Kidney tubule cell (primary cell): ENCODE data around the gene CMKLR1.

Source experiments
- DNase-seq: peaks from one replicate; pipeline ENCODE4 v3.0.0-alpha.2; 2018; ENCODE audit warnings: low spot score

CMKLR1 gene

DNA sequence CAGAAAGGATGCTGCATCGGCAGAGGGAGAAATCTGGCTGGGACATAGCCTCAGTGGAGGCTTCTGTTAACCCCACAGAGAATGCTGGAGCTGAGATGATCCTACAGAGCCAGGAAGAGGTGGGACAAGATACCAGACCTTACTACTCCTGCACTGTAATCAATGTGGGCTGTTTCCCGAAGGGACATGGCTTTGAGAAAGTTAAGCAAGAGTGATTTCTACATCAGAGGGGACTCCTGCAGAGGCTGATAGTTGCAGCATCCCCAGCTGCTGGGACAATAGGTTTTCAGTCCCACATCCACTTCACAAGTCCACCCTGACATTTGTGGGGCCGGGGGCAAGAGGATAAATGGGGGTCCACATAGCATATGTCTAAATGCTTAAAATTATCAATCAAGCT lies 22.5 kb upstream of the CMKLR1 start:
- DNase-seq, result no peak

DNA sequence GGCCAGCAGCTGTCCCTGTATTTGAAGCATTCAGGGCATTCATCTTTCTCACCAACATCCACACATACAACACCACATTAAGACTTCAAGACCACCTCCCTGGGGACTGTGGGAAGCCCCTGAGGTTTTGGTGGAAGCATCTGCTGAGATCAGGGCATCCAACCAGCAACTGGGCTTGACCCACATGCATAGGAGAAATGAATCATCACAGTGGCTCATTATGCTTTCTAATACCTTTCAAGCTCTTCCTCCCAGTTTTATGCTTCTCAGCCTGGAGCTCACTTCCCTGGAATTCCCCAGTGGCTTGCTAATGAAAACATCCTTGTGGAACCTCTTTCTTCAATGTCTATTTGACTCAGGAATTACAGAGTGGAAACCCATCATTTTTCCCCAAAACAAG lies 21.4 kb upstream of the CMKLR1 start:
- peak; percentile 69 for DNase-seq

GRCh38 chr12:108360057-108360456 lies 20.9 kb upstream of the CMKLR1 start:
- no peak for DNase-seq

- DNase-seq, result no peak
Observed at GRCh38 chr12:108358580-108358965, 19.5 kb upstream of the CMKLR1 start.

GRCh38 chr12:108357834-108358579 lies 18.9 kb upstream of the CMKLR1 start:
- no peak for DNase-seq

DNA sequence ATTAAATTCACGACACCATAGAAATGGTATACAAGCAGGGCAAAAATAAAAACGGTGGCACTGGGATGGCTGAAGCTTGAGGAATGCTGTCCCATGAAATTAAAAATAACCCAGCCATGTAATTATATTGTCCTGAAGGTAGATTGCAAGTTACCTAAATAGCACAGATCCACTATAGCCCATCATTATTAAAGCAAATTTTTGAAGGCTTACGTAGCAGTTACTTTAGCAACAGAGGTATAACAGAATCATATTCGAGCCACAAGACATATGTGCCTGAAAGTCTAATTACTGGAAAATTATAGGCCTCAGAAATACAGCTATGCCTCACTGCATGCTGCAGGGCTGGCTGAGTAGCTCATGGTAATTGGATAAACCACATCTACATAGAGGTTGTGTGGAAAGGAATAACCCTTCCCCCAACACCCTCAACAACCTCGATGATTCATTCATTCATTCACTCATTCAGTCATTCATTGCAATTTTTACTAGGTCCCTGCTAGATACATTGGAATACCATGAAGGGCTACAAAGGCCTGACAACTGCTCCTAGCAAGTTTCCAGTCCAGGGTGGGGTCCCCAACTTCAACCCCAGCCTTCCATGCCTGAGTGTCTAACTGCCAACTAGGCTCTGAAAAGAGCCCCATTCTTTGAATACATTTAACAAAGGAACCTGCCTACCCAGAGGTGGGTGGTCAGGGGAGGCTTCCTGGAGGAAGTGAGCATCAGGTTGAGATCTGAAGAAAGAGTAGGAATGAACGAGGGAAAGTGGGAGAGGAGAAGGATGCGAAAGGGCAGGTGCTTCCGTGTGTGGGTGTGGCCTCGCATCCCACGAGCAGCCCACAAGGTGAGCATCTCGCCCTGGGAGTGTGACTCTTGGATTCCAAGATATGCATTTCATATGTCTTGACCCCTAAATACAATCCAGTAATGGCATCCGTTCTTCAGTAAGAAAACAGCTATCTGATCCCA lies 18.0 kb upstream of the CMKLR1 start:
- no peak for DNase-seq

GRCh38 chr12:108355069-108355468 lies 16.0 kb upstream of the CMKLR1 start:
- DNase-seq, result no peak

DNA sequence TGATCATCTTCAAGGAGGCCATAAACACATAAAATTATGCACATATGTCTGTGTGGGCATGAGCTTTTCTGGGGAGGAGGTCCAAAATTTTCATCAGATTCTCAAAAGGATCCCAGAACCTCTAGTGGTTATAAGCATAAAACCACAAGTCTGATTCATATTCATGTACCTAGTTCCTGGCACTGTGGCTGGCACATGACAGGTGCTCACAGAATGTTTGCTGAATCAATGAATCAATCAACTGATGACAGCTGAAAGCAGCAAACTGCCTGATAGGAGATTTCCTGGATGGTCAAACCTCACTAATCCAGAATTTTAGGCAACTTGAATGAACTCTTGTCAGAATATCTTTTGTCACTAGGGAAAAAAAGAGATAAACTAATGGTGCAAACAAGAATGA lies 13.5 kb upstream of the CMKLR1 start:
- peak; percentile 39 for DNase-seq

- no peak for DNase-seq
Observed at GRCh38 chr12:108350511-108350910, 11.4 kb upstream of the CMKLR1 start.

DNA sequence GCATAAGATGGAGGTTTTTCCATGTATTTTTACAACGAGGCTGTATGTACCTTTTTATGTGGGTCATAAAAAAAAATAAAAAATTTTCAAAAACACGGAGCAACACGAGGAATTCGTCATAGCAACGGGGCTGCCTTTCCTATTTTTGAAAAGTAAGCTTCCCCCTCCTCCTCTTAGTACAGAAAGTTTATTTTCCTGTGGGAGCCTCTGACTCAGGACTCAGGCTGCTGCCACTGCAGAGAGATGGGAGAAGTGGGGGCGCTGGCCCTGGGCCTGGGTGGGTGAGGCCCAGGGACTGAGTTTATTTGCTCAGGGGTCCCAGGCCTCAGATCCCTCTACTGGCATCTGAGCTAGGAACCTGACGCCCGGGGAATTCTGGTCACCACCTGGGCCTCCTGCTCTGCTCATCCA lies 10.2 kb upstream of the CMKLR1 start:
- DNase-seq, result no peak

DNA sequence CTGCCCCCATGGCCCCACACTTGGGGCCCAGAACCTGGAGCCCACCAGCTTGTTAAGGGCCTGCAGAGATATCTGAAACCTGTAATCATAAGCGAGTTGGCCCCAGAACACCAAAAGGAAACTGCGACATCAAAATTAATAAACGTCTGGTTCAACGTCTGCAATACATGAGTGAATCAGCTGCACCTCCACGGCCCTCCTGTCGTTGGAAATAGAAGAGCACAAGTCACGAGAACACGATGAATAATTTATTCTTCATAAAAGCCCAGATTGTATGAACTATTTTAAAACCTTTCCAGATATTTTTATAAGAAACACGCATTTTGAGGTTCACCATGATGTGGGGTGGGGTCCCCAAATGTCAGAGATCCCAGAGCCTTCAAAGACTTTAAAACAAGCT lies 9.7 kb upstream of the CMKLR1 start:
- DNase-seq, result no peak

DNA sequence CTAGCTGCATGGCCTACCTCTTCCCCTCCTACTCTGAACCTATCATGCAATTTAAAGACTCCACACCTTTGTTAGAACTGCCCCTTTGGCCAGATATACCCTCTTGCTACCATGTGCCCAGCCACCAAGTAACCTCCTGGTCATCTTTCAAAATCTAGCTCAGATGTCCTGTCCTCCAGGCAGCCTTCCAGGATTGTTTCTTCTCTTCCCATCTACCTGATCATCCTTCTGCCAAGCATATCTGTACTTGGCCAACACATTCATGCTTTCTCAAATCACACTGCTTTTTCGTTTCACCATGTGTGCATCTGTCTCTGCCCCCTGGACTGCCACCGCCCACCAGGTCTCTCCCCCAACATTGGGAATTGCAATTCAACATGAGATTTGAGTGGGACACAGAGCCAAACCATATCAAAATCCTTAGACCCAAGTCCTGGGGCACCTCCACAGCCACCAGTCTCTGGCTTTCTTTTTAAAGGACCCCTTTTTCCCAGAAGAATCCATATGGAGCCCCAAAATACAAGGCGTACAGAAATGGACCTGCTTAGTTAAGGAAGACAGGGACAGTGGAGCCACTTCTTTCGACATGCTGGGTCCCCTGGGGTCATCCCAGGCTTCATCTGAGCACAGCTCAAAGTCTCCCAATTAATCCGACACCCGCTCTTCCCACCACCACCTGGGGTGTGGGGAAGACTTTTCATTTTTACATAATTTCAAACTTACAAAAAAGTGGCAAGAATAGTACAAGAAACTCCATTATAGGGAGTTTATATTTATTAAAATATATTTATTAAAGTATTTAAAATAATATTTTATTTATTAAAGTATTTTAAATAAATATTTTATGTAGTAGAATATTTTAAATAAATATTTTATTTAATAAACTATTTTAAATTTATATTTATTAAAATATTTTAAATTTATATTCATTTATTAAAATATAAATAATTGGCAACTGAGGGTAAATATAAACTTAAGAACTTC lies 7.9 kb upstream of the CMKLR1 start:
- no peak for DNase-seq

DNA sequence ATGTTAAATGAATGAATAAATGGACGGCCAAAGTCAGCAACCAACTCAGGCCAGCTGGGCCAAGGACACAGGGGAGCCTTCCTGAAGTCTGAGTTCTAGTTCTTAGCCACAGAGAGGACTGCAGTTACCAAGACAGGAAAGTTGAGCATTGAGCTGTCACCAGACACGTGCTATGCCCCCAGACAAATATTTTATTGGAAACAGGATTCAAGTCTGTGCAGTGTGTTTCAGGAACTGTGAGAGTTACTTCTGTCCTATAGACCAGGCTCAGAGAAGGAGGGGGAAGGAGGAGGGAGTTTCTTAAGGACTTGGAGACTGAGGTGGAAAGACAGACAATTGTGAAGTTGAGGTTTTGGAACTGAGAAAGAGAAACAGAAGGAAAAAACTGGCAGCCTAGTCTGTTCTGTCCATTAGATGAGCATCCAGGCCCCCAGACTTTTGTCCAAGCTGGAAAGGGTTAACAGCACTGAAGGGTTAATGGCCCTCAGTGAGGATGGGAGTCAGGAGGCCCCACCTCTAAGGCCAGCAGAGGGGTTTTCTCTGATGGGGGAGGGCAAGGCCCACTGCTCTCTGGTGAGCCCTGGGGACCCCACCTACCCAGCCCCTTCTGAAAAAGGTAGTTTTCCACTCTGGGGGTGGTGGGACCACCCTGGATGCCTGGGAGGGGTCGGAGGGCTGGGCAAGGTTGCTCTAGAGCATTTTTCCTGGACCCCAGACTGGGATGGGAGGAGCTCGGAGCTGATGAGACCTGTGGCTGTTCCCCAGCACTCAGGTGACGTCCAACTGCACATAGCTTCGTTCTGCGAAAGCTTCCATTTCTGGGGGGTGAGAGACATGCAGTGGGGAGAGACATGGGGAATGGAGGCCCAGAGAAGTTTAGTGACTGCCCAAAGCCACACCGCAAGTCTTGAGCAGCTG lies 6.9 kb upstream of the CMKLR1 start:
- DNase-seq, result no peak

GRCh38 chr12:108342985-108343384 lies 3.9 kb upstream of the CMKLR1 start:
- DNase-seq, result peak; percentile 26

- DNase-seq, result no peak
Observed at GRCh38 chr12:108341854-108342847, 3.0 kb upstream of the CMKLR1 start.

DNA sequence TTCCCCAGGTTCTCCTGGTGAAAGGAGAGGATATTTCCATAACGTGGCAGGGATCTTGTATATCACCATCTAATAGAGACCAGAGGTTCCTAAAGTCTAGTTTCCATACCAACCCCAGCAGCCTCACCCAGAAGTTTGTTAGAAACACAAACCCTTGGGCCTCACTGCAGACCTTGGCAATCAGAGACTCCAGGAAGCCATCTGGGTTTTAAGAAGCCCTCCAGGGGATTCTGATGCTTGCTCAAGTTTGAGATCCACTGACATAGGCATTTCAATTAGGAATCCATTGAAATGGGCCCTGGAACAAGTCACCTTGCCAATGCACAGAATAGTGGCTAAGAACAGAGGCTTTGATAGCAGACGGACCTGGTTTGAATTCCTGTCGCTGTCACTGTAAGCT lies 2.2 kb upstream of the CMKLR1 start:
- DNase-seq, result no peak

GRCh38 chr12:108340037-108340436 lies 926 bp upstream of the CMKLR1 start:
- no peak for DNase-seq

- DNase-seq, result peak; percentile 25
Observed at GRCh38 chr12:108337235-108338223, 1.6 kb downstream of the CMKLR1 start.
